ENCODE data around the gene DLG3.

DLG3 gene

DNA sequence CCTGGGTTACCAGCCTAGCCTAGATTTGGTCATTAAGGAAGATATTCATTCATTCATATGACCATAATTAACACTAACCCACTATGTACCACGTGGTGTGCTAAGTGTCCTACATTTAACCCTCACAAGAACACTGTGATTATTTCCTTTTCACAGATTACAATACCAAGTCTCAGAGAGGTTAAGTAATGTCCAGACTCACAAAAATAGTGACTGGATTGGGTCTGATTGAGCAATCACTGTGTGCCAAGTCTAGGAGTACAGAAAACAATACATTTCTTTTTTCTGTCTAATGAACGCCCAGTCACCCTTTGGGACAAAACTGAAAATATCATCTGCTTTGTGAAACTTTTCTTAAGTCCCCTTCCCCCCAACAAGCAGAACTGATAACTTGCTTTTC lies 7.6 kb upstream of the DLG3 start:
- no peak for DNase-seq (ENCODE audit: extremely low spot score)
- CTCF ChIA-PET = interaction anchor here (1.0 to 2.3 kb wide), 2 partner anchors 15 kb away, joined by 4 to 14 read pairs; no protein-coding TSS in a partner anchor
- TF ChIP-seq, protein P1, sequence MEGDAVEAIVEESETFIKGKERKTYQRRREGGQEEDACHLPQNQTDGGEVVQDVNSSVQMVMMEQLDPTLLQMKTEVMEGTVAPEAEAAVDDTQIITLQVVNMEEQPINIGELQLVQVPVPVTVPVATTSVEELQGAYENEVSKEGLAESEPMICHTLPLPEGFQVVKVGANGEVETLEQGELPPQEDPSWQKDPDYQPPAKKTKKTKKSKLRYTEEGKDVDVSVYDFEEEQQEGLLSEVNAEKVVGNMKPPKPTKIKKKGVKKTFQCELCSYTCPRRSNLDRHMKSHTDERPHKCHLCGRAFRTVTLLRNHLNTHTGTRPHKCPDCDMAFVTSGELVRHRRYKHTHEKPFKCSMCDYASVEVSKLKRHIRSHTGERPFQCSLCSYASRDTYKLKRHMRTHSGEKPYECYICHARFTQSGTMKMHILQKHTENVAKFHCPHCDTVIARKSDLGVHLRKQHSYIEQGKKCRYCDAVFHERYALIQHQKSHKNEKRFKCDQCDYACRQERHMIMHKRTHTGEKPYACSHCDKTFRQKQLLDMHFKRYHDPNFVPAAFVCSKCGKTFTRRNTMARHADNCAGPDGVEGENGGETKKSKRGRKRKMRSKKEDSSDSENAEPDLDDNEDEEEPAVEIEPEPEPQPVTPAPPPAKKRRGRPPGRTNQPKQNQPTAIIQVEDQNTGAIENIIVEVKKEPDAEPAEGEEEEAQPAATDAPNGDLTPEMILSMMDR (IDR thresholded peaks at IDR 0.05; ENCODE audit: control extremely low read depth, extremely low read depth, low read depth, missing control alignments) = no peak
- POLR2A ChIA-PET = no interaction called here

DNA sequence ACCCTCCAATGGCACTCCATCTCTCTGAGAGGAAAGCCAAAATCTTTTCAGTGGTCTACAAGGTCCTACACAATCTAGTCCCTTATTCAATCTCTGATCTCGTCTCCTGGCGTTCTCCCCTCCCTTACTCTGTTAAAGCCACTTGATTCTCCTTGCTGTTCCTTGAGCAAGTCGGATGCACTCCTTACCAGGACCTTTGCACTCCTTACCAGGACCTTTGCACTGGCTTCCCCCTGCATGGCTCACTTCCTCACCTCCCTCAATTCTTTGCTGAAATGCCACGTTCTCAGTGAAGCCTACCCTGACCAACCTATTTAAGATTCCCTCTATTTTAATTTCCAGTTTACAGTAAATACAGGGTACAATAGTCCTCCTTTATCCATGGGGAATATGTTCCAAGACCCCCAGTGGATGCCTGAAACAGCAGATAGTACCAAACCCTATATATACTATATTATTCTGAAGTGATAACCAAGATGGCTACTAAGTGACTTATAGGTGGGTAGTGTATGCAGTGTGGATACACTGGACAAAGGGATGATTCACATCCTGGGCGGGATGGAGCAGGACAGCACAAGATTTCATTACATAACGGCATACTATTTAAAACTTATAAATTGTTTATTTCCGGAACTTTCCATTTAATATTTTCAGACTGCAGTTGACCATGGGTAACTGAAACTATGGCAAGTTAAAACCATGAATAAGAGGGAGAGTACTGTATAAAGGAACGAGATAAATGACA lies 6.5 kb upstream of the DLG3 start:
- POLR2A ChIA-PET = no interaction called here
- DNase-seq (ENCODE audit: extremely low spot score) = no peak
- CTCF ChIA-PET = interaction anchor here (1.0 kb wide), 1 partner anchor 14 kb away, joined by 4 read pairs; no protein-coding TSS in a partner anchor
- TF ChIP-seq, protein P1 (IDR thresholded peaks at IDR 0.05; ENCODE audit: control extremely low read depth, extremely low read depth, low read depth, missing control alignments) = no peak

DNA sequence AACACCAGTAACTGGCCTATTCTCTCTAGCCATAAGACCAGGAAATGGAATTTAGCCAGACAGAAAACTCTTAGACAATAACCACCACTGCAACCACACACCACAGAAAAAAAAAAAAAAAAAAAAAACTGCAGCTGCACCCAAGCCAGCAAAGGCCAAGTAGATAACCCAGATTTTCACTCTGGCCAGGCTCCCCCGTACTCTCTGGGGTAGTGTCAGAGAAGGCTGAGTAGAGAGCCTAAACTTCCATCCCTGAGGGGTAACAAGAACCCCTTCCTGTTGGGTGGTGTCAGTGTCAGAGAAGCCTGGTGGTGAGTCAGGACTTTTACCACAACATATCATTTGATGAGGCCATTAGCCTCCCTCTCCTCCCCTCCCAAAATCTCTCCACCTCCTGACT lies 5.6 kb upstream of the DLG3 start:
- TF ChIP-seq, protein P1 (IDR thresholded peaks at IDR 0.05; ENCODE audit: control extremely low read depth, extremely low read depth, low read depth, missing control alignments) = no peak
- no peak for DNase-seq (ENCODE audit: extremely low spot score)
- CTCF ChIA-PET = no interaction called here

DNA sequence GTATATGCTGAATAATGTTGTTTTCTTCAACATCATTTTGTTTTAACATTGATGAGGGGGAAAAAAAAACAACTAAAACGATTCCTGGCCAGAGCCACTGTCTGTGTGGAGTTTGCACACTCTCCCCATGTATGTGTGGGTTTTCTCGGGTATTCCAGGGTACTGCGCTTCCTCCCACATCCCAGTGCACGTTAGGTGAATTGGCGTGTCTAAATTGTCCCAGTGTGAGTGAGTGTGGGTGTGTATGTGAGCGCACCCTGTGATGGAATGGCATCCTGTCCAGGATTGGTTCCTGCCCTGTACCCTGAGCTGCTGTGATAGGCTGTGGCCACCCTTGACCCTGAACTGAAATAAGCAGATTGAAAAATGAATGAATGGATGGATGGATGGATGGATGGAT lies 2.4 kb upstream of the DLG3 start:
- TF ChIP-seq, protein P1 (IDR thresholded peaks at IDR 0.05; ENCODE audit: control extremely low read depth, extremely low read depth, low read depth, missing control alignments) = no peak
- ChIA-PET CTCF (interaction anchor here (2.5 kb wide), 1 partner anchor 10 kb away, joined by 12 read pairs; no protein-coding TSS in a partner anchor), POLR2A (no interaction called here)
- DNase-seq (ENCODE audit: extremely low spot score) = no peak

More for the DNA sequence above, 5.6 kb upstream of the DLG3 start:
- POLR2A ChIA-PET = no interaction called here

DNA sequence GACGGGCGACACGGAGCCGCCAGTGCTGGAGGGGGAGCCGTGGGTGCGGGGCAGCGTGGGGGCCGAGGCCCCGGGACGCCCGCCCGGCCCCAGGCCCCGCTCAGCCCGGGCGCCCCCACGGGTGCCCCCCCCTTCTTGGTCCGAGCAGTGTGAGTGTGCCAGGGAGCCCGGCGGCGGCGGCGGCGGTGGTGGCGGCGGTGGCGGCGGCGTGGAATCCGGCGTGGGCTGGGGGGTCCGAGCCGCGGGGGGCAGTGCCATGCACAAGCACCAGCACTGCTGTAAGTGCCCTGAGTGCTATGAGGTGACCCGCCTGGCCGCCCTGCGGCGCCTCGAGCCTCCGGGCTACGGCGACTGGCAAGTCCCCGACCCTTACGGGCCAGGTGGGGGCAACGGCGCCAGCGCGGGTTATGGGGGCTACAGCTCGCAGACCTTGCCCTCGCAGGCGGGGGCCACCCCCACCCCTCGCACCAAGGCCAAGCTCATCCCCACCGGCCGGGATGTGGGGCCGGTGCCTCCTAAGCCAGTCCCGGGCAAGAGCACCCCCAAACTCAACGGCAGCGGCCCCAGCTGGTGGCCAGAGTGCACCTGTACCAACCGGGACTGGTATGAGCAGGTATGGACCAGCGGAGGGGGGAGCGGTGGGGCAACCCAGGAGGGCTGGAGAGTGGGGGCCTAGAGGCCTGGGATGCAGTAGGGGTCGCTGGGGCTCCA lies 466 bp downstream of the DLG3 start:
- TF ChIP-seq, protein P1 (IDR thresholded peaks at IDR 0.05; ENCODE audit: control extremely low read depth, extremely low read depth, low read depth, missing control alignments) = no peak

DNA sequence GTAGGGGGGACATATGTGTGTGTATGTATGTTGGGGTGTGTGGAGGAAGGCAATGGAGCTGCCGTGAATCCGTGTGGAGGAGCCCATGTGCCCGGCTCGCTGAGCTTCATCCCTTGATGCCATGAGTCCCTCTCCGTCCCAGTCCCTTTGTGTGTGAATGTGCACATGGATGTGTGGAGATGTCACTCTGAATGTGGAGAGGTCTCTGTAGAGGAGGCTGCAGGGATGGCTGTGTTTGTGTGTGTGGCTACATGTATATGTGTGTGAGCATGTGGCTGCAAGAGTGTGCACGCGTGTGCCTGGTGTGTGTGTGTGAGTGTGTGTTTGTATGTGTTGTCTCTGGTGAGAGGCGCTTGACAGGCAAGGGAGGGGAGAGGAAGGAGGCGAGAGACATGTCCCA lies 1.3 kb downstream of the DLG3 start:
- POLR2A ChIA-PET = no interaction called here
- DNase-seq (ENCODE audit: extremely low spot score) = no peak
- CTCF ChIA-PET = interaction anchor here (1.2 to 1.4 kb wide), 2 partner anchors 10 to 12 kb away, joined by 3 to 4 read pairs; no protein-coding TSS in a partner anchor
- TF ChIP-seq, protein P1 (IDR thresholded peaks at IDR 0.05; ENCODE audit: control extremely low read depth, extremely low read depth, low read depth, missing control alignments) = no peak

More for the DNA sequence above, 466 bp downstream of the DLG3 start:
- DNase-seq (ENCODE audit: extremely low spot score) = peak; percentile 6
- ChIA-PET CTCF (interaction anchor here (1.4 to 2.8 kb wide), 3 partner anchors 9 to 12 kb away, joined by 6 to 15 read pairs (median 9); no protein-coding TSS in a partner anchor), POLR2A (no interaction called here)

All from GM10248 (cell line).